Caco-2 (cell line): ENCODE results near the gene HCRTR1. TPM values are rescaled to one million over a fixed set of nuclear protein-coding genes. Genes with fewer than 3 reads are reported as not detected.

Experiments used
- BruUV-seq: library from RNA; stranded (reverse); fragments of 400-500 nt; replicated peaks from 2 replicates; lab custom pipeline; 2021; lab: Mats Ljungman, UMichigan
- CTCF ChIA-PET: fragments of 300-600 bp; sonication (Branson Sonifier 250); formaldehyde crosslinking; loops from one replicate; lab custom pipeline; 2022; ENCODE audit warnings: antibody characterized with exemption; lab: Charles Lee
- POLR2A ChIA-PET: fragments of 300-600 bp; sonication (Branson Sonifier 250); formaldehyde crosslinking; loops from one replicate; lab custom pipeline; 2022; ENCODE audit warnings: antibody characterized with exemption; lab: Charles Lee
- DNase-seq, 2 experiments: peaks; one replicate each; pipeline versions ENCODE4 v3.0.0 to v3.0.0-alpha.2; 2020 to 2022
- H3K27me3 ChIP-seq: replicated peaks from 2 replicates; pipeline ENCODE4 v1.6.0; 2011; ENCODE audit warnings: low read length; ENCODE audit not compliant: control insufficient read depth, insufficient read depth
- H3K36me3 ChIP-seq: 2 replicates; pipeline ENCODE4 v1.5.1; 2011; ENCODE audit warnings: low read length; ENCODE audit not compliant: control insufficient read depth, insufficient read depth
- H3K4me1 ChIP-seq: fragments of 250-450 bp; sonication (Bioruptor Pico); 2 replicates; pipeline ENCODE4 v1.5.1; 2020; ENCODE audit warnings: mild to moderate bottlenecking
- H3K4me3 ChIP-seq: 2 replicates; pipeline ENCODE4 v1.5.1; 2011; ENCODE audit warnings: low read depth, mild to moderate bottlenecking, control low read depth, low read length
- H3K9me3 ChIP-seq: fragments of 250-450 bp; sonication (Bioruptor Pico); 2 replicates; pipeline ENCODE4 v1.5.1; 2020; ENCODE audit warnings: mild to moderate bottlenecking, moderate library complexity
- H3K27ac Mint-ChIP-seq: one replicate; pipeline ENCODE4 v1.8.0; 2022; ENCODE audit warnings: mixed read lengths; ENCODE audit not compliant: unreplicated experiment
- H3K27me3 Mint-ChIP-seq: one replicate; pipeline ENCODE4 v1.8.0; 2022; ENCODE audit warnings: mixed read lengths; ENCODE audit not compliant: insufficient read depth, unreplicated experiment
- H3K36me3 Mint-ChIP-seq: one replicate; pipeline ENCODE4 v1.8.0; 2022; ENCODE audit warnings: mild to moderate bottlenecking, mixed read lengths; ENCODE audit not compliant: insufficient read depth, unreplicated experiment
- H3K4me1 Mint-ChIP-seq: one replicate; pipeline ENCODE4 v1.8.0; 2022; ENCODE audit warnings: low read depth, mixed read lengths; ENCODE audit not compliant: unreplicated experiment
- H3K4me3 Mint-ChIP-seq: one replicate; pipeline ENCODE4 v1.8.0; 2022; ENCODE audit warnings: mild to moderate bottlenecking, moderate library complexity, mixed read lengths; ENCODE audit not compliant: unreplicated experiment
- H3K9me3 Mint-ChIP-seq: one replicate; pipeline ENCODE4 v1.8.0; 2022; ENCODE audit warnings: mixed read lengths; ENCODE audit not compliant: unreplicated experiment
- intact Hi-C: fragments of 100-400 bp; cut with micrococcal nuclease; formaldehyde crosslinking; loops from one replicate; pipeline ENCODE4 v1.10.0; 2022; ENCODE audit not compliant: unreplicated experiment
- total RNA-seq: library from RNA; stranded (reverse); gene quantifications from 2 replicates; pipeline ENCODE4 v1.2.3, GENCODE V29; 2022
- TF ChIP-seq, protein P1 (sequence below), 2 experiments: fragments of 200-600 bp in 1 of 2; IDR thresholded peaks; 1 replicate in 1 of 2; 2 replicates in 1 of 2; pipeline versions ENCODE4 v1.5.1 to v1.8.0; 2011 to 2022; ENCODE audit warnings: antibody characterized with exemption in 1 of 2, control low read depth in 1 of 2, inconsistent platforms in 1 of 2, low read depth in 1 of 2, low read length in 1 of 2, mild to moderate bottlenecking in 1 of 2, moderate library complexity in 1 of 2; ENCODE audit not compliant: insufficient read depth in 1 of 2, severe bottlenecking in 1 of 2, unreplicated experiment in 1 of 2

The HCRTR1 gene
- total RNA-seq, 1 experiment from 2014 or later: not detected

- CTCF ChIA-PET: no interaction called here
- H3K27ac Mint-ChIP-seq: no peak overlapping the region
- Histone ChIP-seq H3K4me3 (no peak overlapping the region), H3K9me3 (no peaks in the 10 kb centered on the region), H3K36me3 (no peaks in the 10 kb centered on the region), H3K4me1 (no peaks in the 10 kb centered on the region), H3K27me3 (no peaks in the 10 kb centered on the region)
- POLR2A ChIA-PET: interaction anchor here (0.5 to 0.6 kb wide), 2 partner anchors 13 to 47 kb away, joined by 4 to 11 read pairs; partner anchors contain the start of gene PEF1
- H3K36me3 Mint-ChIP-seq: no peaks in the 10 kb centered on the region
- no peak for DNase-seq
- H3K4me1 Mint-ChIP-seq: no peaks in the 10 kb centered on the region
- H3K9me3 Mint-ChIP-seq: no peaks in the 10 kb centered on the region
- no peaks in the 10 kb centered on the region for H3K27me3 Mint-ChIP-seq
- TF ChIP-seq, protein P1, sequence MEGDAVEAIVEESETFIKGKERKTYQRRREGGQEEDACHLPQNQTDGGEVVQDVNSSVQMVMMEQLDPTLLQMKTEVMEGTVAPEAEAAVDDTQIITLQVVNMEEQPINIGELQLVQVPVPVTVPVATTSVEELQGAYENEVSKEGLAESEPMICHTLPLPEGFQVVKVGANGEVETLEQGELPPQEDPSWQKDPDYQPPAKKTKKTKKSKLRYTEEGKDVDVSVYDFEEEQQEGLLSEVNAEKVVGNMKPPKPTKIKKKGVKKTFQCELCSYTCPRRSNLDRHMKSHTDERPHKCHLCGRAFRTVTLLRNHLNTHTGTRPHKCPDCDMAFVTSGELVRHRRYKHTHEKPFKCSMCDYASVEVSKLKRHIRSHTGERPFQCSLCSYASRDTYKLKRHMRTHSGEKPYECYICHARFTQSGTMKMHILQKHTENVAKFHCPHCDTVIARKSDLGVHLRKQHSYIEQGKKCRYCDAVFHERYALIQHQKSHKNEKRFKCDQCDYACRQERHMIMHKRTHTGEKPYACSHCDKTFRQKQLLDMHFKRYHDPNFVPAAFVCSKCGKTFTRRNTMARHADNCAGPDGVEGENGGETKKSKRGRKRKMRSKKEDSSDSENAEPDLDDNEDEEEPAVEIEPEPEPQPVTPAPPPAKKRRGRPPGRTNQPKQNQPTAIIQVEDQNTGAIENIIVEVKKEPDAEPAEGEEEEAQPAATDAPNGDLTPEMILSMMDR (IDR thresholded peaks at IDR 0.05; ENCODE audit: insufficient read depth in 1 of 2, low read depth in 1 of 2, low read length in 1 of 2, severe bottlenecking in 1 of 2, unreplicated experiment in 1 of 2): no peak
- no TSS peak for BruUV-seq
- intact Hi-C loops: no loop called here
- no peak overlapping the region for H3K4me3 Mint-ChIP-seq
Observed at GRCh38 chr1:31657972-31658510, 40.6 kb downstream of the HCRTR1 start.

DNA sequence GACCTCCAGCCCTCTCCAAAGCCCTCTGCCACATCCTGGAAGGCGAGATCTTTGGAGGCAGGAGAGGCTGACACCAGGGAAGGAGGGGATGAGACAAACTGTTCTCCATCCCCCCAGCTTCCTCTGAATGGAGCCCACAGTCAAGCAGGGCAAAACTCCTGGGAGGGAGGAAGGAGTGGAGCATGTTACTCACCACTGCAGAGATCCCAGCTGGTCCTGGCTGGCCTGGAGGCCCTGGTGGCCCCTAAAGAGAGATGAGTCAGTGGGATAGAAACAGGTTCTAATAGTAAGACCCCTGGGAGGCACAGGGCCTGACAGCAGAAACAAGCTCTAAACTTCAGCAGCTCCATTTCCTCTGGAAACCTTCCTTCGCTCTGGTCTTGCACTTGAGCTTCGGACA is 41.2 kb downstream of the HCRTR1 start:
- CTCF ChIA-PET: no interaction called here
- H3K36me3 ChIP-seq: no peaks in the 10 kb centered on the region
- no peak overlapping the region for H3K4me3 ChIP-seq
- Mint-ChIP-seq H3K9me3 (no peaks in the 10 kb centered on the region), H3K27me3 (no peaks in the 10 kb centered on the region), H3K27ac (no peak overlapping the region), H3K4me1 (no peaks in the 10 kb centered on the region), H3K4me3 (no peak overlapping the region), H3K36me3 (no peaks in the 10 kb centered on the region)
- H3K27me3 ChIP-seq: no peaks in the 10 kb centered on the region
- intact Hi-C loops: no loop called here
- TF ChIP-seq, protein P1 (IDR thresholded peaks at IDR 0.05; ENCODE audit: insufficient read depth in 1 of 2, low read depth in 1 of 2, low read length in 1 of 2, severe bottlenecking in 1 of 2, unreplicated experiment in 1 of 2): no peak
- no peaks in the 10 kb centered on the region for H3K4me1 ChIP-seq
- BruUV-seq: no TSS peak
- H3K9me3 ChIP-seq: no peaks in the 10 kb centered on the region
- POLR2A ChIA-PET: interaction anchor here (0.5 kb wide), 1 partner anchor 46 kb away, joined by 4 read pairs; no protein-coding TSS in a partner anchor
- DNase-seq: no peak

GRCh38 chr1:31659889-31660288 is 42.4 kb downstream of the HCRTR1 start:
- H3K36me3 Mint-ChIP-seq: no peaks in the 10 kb centered on the region
- CTCF ChIA-PET: no interaction called here
- H3K9me3 Mint-ChIP-seq: no peaks in the 10 kb centered on the region
- no TSS peak for BruUV-seq
- no peak overlapping the region for H3K27ac Mint-ChIP-seq
- Histone ChIP-seq H3K36me3 (no peaks in the 10 kb centered on the region), H3K4me3 (no peak overlapping the region), H3K4me1 (no peaks in the 10 kb centered on the region), H3K27me3 (no peaks in the 10 kb centered on the region), H3K9me3 (no peaks in the 10 kb centered on the region)
- DNase-seq: no peak
- TF ChIP-seq, protein P1 (IDR thresholded peaks at IDR 0.05; ENCODE audit: insufficient read depth in 1 of 2, low read depth in 1 of 2, low read length in 1 of 2, severe bottlenecking in 1 of 2, unreplicated experiment in 1 of 2): no peak
- no peaks in the 10 kb centered on the region for H3K27me3 Mint-ChIP-seq
- intact Hi-C loops: loop anchor here (5.0 kb wide), 2 partner anchors 42 to 302 kb away; partner anchors contain the start of gene COL16A1
- H3K4me3 Mint-ChIP-seq: no peak overlapping the region
- POLR2A ChIA-PET: no interaction called here
- H3K4me1 Mint-ChIP-seq: no peaks in the 10 kb centered on the region
